GM12891 (cell line): ENCODE data around the gene CCL21.

Experiments used
- POLR2A ChIP-seq: IDR thresholded peaks from 2 replicates; pipeline ENCODE4 v1.6.1; 2011; ENCODE audit warnings: low read depth, low read length, control low read depth
- POLR2AphosphoS5 ChIP-seq: IDR thresholded peaks from 2 replicates; pipeline ENCODE4 v1.6.1; 2011; ENCODE audit warnings: low read depth, low read length, control low read depth
- TAF1 ChIP-seq: IDR thresholded peaks from 2 replicates; pipeline ENCODE4 v1.6.1; 2011; ENCODE audit warnings: low read depth, low read length, control low read depth

GRCh38 chr9:34742710-34743109, 32.8 kb upstream of the CCL21 start:
- no peak for TF ChIP-seq POLR2AphosphoS5
- TF ChIP-seq TAF1: no peak
- no peak for TF ChIP-seq POLR2A
